ENCODE data around the gene NR2C1. TPM values are rescaled to one million over a fixed set of nuclear protein-coding genes. Genes with fewer than 3 reads are reported as not detected.
"Not testable (repeated sequence)": the region's sequence is repeated elsewhere in the genome, so short reads cannot be mapped to it uniquely, and the experiment has no call there.

The NR2C1 gene
- total RNA-seq, 1 donor from 2014 or later, result 39.3 TPM

GRCh38 chr12:95096852-95097251 is 23.4 kb upstream of the NR2C1 start:
- Mint-ChIP-seq H3K27ac (ENCODE audit: unreplicated experiment) (no peak overlapping the region), H3K36me3 (ENCODE audit: low read depth) (peaks cover 20% of the 10 kb centered on the region)

GRCh38 chr12:95096378-95096777 is 23.0 kb upstream of the NR2C1 start:
- peaks cover 23% of the 10 kb centered on the region for H3K36me3 Mint-ChIP-seq (ENCODE audit: low read depth)
- no peak overlapping the region for H3K4me3 Mint-ChIP-seq
- TF ChIP-seq CTCF (conservative IDR thresholded peaks at IDR 0.05), result no peak
- H3K27ac Mint-ChIP-seq (ENCODE audit: unreplicated experiment), result no peak overlapping the region
- no peaks in the 10 kb centered on the region for H3K27me3 Mint-ChIP-seq (ENCODE audit: low read depth)
- no peaks in the 10 kb centered on the region for H3K9me3 Mint-ChIP-seq
- DNase-seq (ENCODE audit: low read depth, low spot score), result no peak
- H3K4me1 Mint-ChIP-seq, result peaks cover 28% of the 10 kb centered on the region

More at GRCh38 chr12:95096852-95097251, 23.4 kb upstream of the NR2C1 start:
- H3K27me3 Mint-ChIP-seq (ENCODE audit: low read depth), result no peaks in the 10 kb centered on the region
- no peak overlapping the region for H3K4me3 Mint-ChIP-seq
- no peaks in the 10 kb centered on the region for H3K9me3 Mint-ChIP-seq
- DNase-seq (ENCODE audit: low read depth, low spot score), result no peak
- TF ChIP-seq CTCF (conservative IDR thresholded peaks at IDR 0.05), result no peak
- H3K4me1 Mint-ChIP-seq, result peaks cover 28% of the 10 kb centered on the region

- Mint-ChIP-seq H3K36me3 (ENCODE audit: low read depth) (peaks cover 24% of the 10 kb centered on the region), H3K4me1 (peaks cover 28% of the 10 kb centered on the region)
- not testable (repeated sequence) for H3K27me3 Mint-ChIP-seq (ENCODE audit: low read depth); DNase-seq (ENCODE audit: low read depth, low spot score); H3K4me3 Mint-ChIP-seq; H3K27ac Mint-ChIP-seq (ENCODE audit: unreplicated experiment); H3K9me3 Mint-ChIP-seq
Measured at GRCh38 chr12:95095866-95096265, 22.4 kb upstream of the NR2C1 start.

- TF ChIP-seq CTCF (conservative IDR thresholded peaks at IDR 0.05), result no peak
- Mint-ChIP-seq H3K27me3 (ENCODE audit: low read depth) (no peaks in the 10 kb centered on the region), H3K36me3 (ENCODE audit: low read depth) (peaks cover 25% of the 10 kb centered on the region), H3K4me1 (peaks cover 15% of the 10 kb centered on the region), H3K27ac (ENCODE audit: unreplicated experiment) (no peak overlapping the region), H3K4me3 (no peak overlapping the region), H3K9me3 (no peaks in the 10 kb centered on the region)
- no peak for DNase-seq (ENCODE audit: low read depth, low spot score)
Measured at GRCh38 chr12:95089462-95089861, 16.0 kb upstream of the NR2C1 start.

- Mint-ChIP-seq H3K4me1 (peaks cover 21% of the 10 kb centered on the region), H3K9me3 (no peaks in the 10 kb centered on the region), H3K27ac (ENCODE audit: unreplicated experiment) (no peak overlapping the region), H3K4me3 (no peak overlapping the region), H3K36me3 (ENCODE audit: low read depth) (peaks cover 21% of the 10 kb centered on the region), H3K27me3 (ENCODE audit: low read depth) (no peaks in the 10 kb centered on the region)
- no peak for DNase-seq (ENCODE audit: low read depth, low spot score)
- no peak for TF ChIP-seq CTCF (conservative IDR thresholded peaks at IDR 0.05)
Measured at GRCh38 chr12:95088379-95088778, 15.0 kb upstream of the NR2C1 start.

GRCh38 chr12:95085612-95086011 is 12.2 kb upstream of the NR2C1 start:
- Mint-ChIP-seq H3K27ac (ENCODE audit: unreplicated experiment) (no peak overlapping the region), H3K36me3 (ENCODE audit: low read depth) (peaks cover 10% of the 10 kb centered on the region)
- TF ChIP-seq CTCF (conservative IDR thresholded peaks at IDR 0.05), result no peak

More at GRCh38 chr12:95085612-95086011, 12.2 kb upstream of the NR2C1 start:
- H3K4me1 Mint-ChIP-seq, result peaks cover 24% of the 10 kb centered on the region
- no peaks in the 10 kb centered on the region for H3K27me3 Mint-ChIP-seq (ENCODE audit: low read depth)
- H3K9me3 Mint-ChIP-seq, result no peaks in the 10 kb centered on the region
- no peak for DNase-seq (ENCODE audit: low read depth, low spot score)
- no peak overlapping the region for H3K4me3 Mint-ChIP-seq

Data from neural crest cell (in vitro differentiated cells).